HepG2 (cell line): ENCODE results near the gene PASK. TPM values are rescaled to one million over a fixed set of nuclear protein-coding genes. Genes with fewer than 3 reads are reported as not detected.
A peak's percentile ranks its signal among the peaks of the same experiment; 100 is the strongest.

Source experiments
- EP300 ChIP-seq, 3 experiments: sonication (generic) in 1 of 3; formaldehyde crosslinking in 1 of 3; IDR thresholded peaks; 2 replicates each; pipeline versions ENCODE4 v1.5.1 to v1.6.1; 2011 to 2020; ENCODE audit warnings: low read depth in 2 of 3, low read length in 2 of 3, borderline replicate concordance in 1 of 3, improper control_type of control experiment in 1 of 3, mild to moderate bottlenecking in 1 of 3, missing genetic modification reagents in 1 of 3, moderate library complexity in 1 of 3
- KLF16 ChIP-seq, 2 experiments: sonication (generic) in 1 of 2; formaldehyde crosslinking in 1 of 2; IDR thresholded peaks; 2 replicates each; pipeline versions ENCODE4 v1.6.1 to v1.8.0; 2016 to 2023; ENCODE audit warnings: missing genetic modification reagents in 2 of 2, missing compliant biosample characterization in 1 of 2
- NFKBIZ ChIP-seq: IDR thresholded peaks from 2 replicates; pipeline ENCODE4 v1.6.1; 2018; ENCODE audit warnings: missing genetic modification reagents, missing compliant biosample characterization
- POLR2AphosphoS5 ChIP-seq: IDR thresholded peaks from 2 replicates; pipeline ENCODE4 v1.6.1; 2012; ENCODE audit warnings: low read depth, low read length
- REPIN1 ChIP-seq: sonication (generic); formaldehyde crosslinking; IDR thresholded peaks from 2 replicates; pipeline ENCODE4 v1.8.0; 2022; ENCODE audit warnings: missing genetic modification reagents, low read depth, mild to moderate bottlenecking, borderline replicate concordance
- RFX1 ChIP-seq: fragments of 450-650 bp; IDR thresholded peaks from 2 replicates; pipeline ENCODE4 v1.6.1; 2017
- SIX1 ChIP-seq: sonication (generic); formaldehyde crosslinking; IDR thresholded peaks from 2 replicates; pipeline ENCODE4 v1.4.0; 2020; ENCODE audit warnings: missing genetic modification reagents, borderline replicate concordance
- SMAD9 ChIP-seq: sonication (generic); formaldehyde crosslinking; IDR thresholded peaks from 2 replicates; pipeline ENCODE4 v1.5.1; 2020; ENCODE audit warnings: mild to moderate bottlenecking, missing genetic modification reagents
- ZBTB38 ChIP-seq: sonication (generic); formaldehyde crosslinking; IDR thresholded peaks from 2 replicates; pipeline ENCODE4 v1.5.1; 2020; ENCODE audit warnings: mild to moderate bottlenecking, missing genetic modification reagents
- ZNF282 ChIP-seq: fragments of 450-650 bp; IDR thresholded peaks from 2 replicates; pipeline ENCODE4 v1.6.1; 2018; ENCODE audit not compliant: partially characterized antibody
- ZNF343 ChIP-seq: sonication (generic); formaldehyde crosslinking; IDR thresholded peaks from 2 replicates; pipeline ENCODE4 v1.4.0; 2020; ENCODE audit warnings: mild to moderate bottlenecking, missing genetic modification reagents
- ZNF446 ChIP-seq: sonication (generic); formaldehyde crosslinking; IDR thresholded peaks from 2 replicates; pipeline ENCODE4 v1.5.0; 2020; ENCODE audit warnings: mild to moderate bottlenecking, missing genetic modification reagents
- ZNF501 ChIP-seq: sonication (generic); formaldehyde crosslinking; IDR thresholded peaks from 2 replicates; pipeline ENCODE4 v1.5.1; 2020; ENCODE audit warnings: mild to moderate bottlenecking, moderate library complexity, missing genetic modification reagents
- ZNF547 ChIP-seq: sonication (generic); formaldehyde crosslinking; IDR thresholded peaks from 2 replicates; pipeline ENCODE4 v1.5.1; 2020; ENCODE audit warnings: mild to moderate bottlenecking, missing genetic modification reagents
- ZNF670 ChIP-seq: sonication (generic); formaldehyde crosslinking; IDR thresholded peaks from 2 replicates; pipeline ENCODE4 v1.8.0; 2022; ENCODE audit warnings: mild to moderate bottlenecking, missing genetic modification reagents, borderline replicate concordance
- ZNF761 ChIP-seq: sonication (generic); formaldehyde crosslinking; conservative IDR thresholded peaks from 2 replicates; pipeline ENCODE4 v1.4.0; 2020; ENCODE audit warnings: mild to moderate bottlenecking, missing genetic modification reagents
- polyA plus RNA-seq, 8 experiments: library from polyadenylated mRNA; depleted of rRNA in 3 of 8; stranded (reverse) in 7 of 8; unstranded in 1 of 8; fragments of >200 nt; fragmentation: Illumina TruSeq in 4 of 8; extraction: Trizol in 4 of 8; gene quantifications; 2 replicates each; pipeline versions ENCODE4 v1.2.1 to v1.2.3, GENCODE V29; 2011 to 2016; ENCODE audit warnings: low read depth in 4 of 8, missing spikeins in 1 of 8, mixed read lengths in 1 of 8; ENCODE audit not compliant: insufficient read depth in 1 of 8
- total RNA-seq, 5 experiments: library from RNA; depleted of rRNA; stranded (reverse); fragments of >200 nt; fragmentation: Illumina TruSeq; extraction: Trizol; gene quantifications; 2 replicates each; pipeline ENCODE4 v1.2.3, GENCODE V29; 2016; ENCODE audit warnings: low read depth in 1 of 5
- TF ChIP-seq, protein P1 (sequence below): fragments of 450-650 bp; IDR thresholded peaks from 2 replicates; pipeline ENCODE4 v1.6.1; 2016
- TF ChIP-seq, protein P2 (sequence below): sonication (generic); formaldehyde crosslinking; IDR thresholded peaks from 2 replicates; pipeline ENCODE4 v1.4.0; 2020; ENCODE audit warnings: missing genetic modification reagents, low read depth, mild to moderate bottlenecking, borderline replicate concordance

PASK gene
- total and polyA plus RNA-seq, 2 of the 13 experiments (the other 11 are each of a cell fraction or from before 2014, with no cell fraction given), result 6.9 to 17.0 TPM

DNA sequence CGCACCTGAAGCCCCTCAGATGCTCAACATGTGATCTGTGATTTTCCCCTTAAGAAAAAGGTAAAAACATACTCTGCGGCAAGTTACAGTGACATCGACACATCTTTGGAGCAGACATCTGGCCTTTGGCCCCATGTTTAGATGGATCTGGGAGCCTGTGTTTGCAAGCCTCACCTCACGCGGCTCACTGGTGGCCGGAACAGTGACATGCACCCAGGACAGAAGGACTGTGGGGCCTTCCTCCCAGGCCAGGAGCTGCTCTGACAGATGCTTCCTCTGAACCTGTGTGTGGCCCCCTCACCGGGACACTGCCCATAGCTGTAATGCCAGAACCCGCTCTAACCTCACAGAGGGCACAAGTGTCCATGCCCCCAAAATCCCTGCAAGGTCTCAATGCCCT lies 13.1 kb downstream of the PASK start (continued):
- TF ChIP-seq, protein P1, sequence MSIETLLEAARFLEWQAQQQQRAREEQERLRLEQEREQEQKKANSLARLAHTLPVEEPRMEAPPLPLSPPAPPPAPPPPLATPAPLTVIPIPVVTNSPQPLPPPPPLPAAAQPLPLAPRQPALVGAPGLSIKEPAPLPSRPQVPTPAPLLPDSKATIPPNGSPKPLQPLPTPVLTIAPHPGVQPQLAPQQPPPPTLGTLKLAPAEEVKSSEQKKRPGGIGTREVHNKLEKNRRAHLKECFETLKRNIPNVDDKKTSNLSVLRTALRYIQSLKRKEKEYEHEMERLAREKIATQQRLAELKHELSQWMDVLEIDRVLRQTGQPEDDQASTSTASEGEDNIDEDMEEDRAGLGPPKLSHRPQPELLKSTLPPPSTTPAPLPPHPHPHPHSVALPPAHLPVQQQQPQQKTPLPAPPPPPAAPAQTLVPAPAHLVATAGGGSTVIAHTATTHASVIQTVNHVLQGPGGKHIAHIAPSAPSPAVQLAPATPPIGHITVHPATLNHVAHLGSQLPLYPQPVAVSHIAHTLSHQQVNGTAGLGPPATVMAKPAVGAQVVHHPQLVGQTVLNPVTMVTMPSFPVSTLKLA, result no peak
- no peak for TF ChIP-seq REPIN1
- TF ChIP-seq ZNF547 (CRISPR knock-in tag), result no peak
- TF ChIP-seq ZNF761, result no peak
- no peak for TF ChIP-seq ZNF343
- no peak for TF ChIP-seq POLR2AphosphoS5
- no peak for TF ChIP-seq EP300 (IDR thresholded peaks at IDR 0.05; ENCODE audit: low read depth in 2 of 2, low read length in 2 of 2)
- TF ChIP-seq EP300 (CRISPR knock-in tag; IDR thresholded peaks at IDR 0.05; ENCODE audit: borderline replicate concordance), result no peak
- no peak for TF ChIP-seq RFX1
- peak; percentile 31; the same call in 1 of the 2 replicates for TF ChIP-seq ZNF446 (CRISPR knock-in tag)
- TF ChIP-seq NFKBIZ (CRISPR knock-in tag), result no peak
- TF ChIP-seq ZNF282, result no peak
- TF ChIP-seq ZNF501 (CRISPR knock-in tag), result peak; percentile 26; the same call in 1 of the 2 replicates
- 0 out of 2 replicates have a peak, but pooled peaks have one; percentile 13 for TF ChIP-seq ZNF670 (CRISPR knock-in tag)
- no peak for TF ChIP-seq SMAD9 (CRISPR knock-in tag)
- no peak for TF ChIP-seq SIX1 (CRISPR knock-in tag)
- TF ChIP-seq ZBTB38 (CRISPR knock-in tag), result peak; percentile 94
- no peak for TF ChIP-seq KLF16 (CRISPR knock-in tag; IDR thresholded peaks at IDR 0.05)
- TF ChIP-seq, protein P2, sequence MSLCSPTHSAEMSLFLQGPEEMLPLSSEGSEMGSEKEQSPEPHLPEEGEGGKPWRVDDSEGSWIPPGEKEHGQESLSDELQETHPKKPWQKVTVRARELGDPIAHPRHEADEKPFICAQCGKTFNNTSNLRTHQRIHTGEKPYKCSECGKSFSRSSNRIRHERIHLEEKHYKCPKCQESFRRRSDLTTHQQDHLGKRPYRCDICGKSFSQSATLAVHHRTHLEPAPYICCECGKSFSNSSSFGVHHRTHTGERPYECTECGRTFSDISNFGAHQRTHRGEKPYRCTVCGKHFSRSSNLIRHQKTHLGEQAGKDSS (CRISPR knock-in tag), result no peak
